Measurements from ENCODE around the gene EME1. TPM values are rescaled to one million over a fixed set of nuclear protein-coding genes. Genes with fewer than 3 reads are reported as not detected.
A peak's percentile ranks its signal among the peaks of the same experiment; 100 is the strongest.

EME1 gene
- polyA plus RNA-seq, 1 of the 3 experiments (the other 2 are of a cell fraction), result 16.9 TPM

- CTCF ChIA-PET, result interaction anchor here (0.9 to 3.7 kb wide), 2 partner anchors 39 to 121 kb away, joined by 3 to 16 read pairs; partner anchors contain the start of genes LRRC59 and RSAD1
- WGBS (ENCODE audit: low lambda C conversion rate), result 95% methylated on average over 12 of the region's 17 CpGs
Measured at GRCh38 chr17:50358177-50358576, 14.9 kb upstream of the EME1 start.

GRCh38 chr17:50359005-50359699, 13.9 kb upstream of the EME1 start:
- H4K20me1 ChIP-seq (ENCODE audit: insufficient read depth), result no peaks in the 10 kb centered on the region
- CTCF ChIA-PET, result interaction anchor here (0.8 to 3.7 kb wide), 4 partner anchors 38 to 120 kb away, joined by 3 to 16 read pairs (median 4); partner anchors contain the start of genes LRRC59 and RSAD1
- no peak overlapping the region for H3K4me2 ChIP-seq
- no peaks in the 10 kb centered on the region for H3K79me2 ChIP-seq (ENCODE audit: insufficient read depth)
- peaks cover under 1 to 18% of the 10 kb centered on the region in 2 experiments; a peak in 2 of 4 replicates for H3K4me1 ChIP-seq (ENCODE audit: control insufficient read depth in 1 of 2, insufficient read depth in 2 of 2, low read depth in 1 of 2, low read length in 1 of 2)
- peaks cover 21% of the 10 kb centered on the region for H3F3A ChIP-seq (replicated peaks; ENCODE audit: insufficient read depth)
- H3K4me3 ChIP-seq (ENCODE audit: low read depth in 2 of 2, low read length in 1 of 2), result no peak overlapping the region
- no peak for TF ChIP-seq USF1 (IDR thresholded peaks at IDR 0.05; ENCODE audit: borderline replicate concordance, low read depth)
- no peak for TF ChIP-seq CTCF (IDR thresholded peaks at IDR 0.05)
- TF ChIP-seq MEF2A (IDR thresholded peaks at IDR 0.05; ENCODE audit: borderline replicate concordance, low read depth), result no peak
- no peak for TF ChIP-seq CHD2 (IDR thresholded peaks at IDR 0.05; ENCODE audit: low read length, partially characterized antibody)
- TF ChIP-seq USF2 (IDR thresholded peaks at IDR 0.05; ENCODE audit: borderline replicate concordance, low read depth, low read length), result no peak
- TF ChIP-seq FOSL2 (IDR thresholded peaks at IDR 0.05; ENCODE audit: borderline replicate concordance, low read depth), result no peak
- TF ChIP-seq JUND (IDR thresholded peaks at IDR 0.05), result no peak
- TF ChIP-seq POLR2AphosphoS5 (IDR thresholded peaks at IDR 0.05; ENCODE audit: low read depth, low read length), result no peak
- no peak for TF ChIP-seq EZH2phosphoT487 (IDR thresholded peaks at IDR 0.05; ENCODE audit: borderline replicate concordance, low read depth)
- H3K36me3 ChIP-seq (replicated peaks in 1 of 2; ENCODE audit: control insufficient read depth in 1 of 2, insufficient read depth in 2 of 2, low read length in 1 of 2), result peaks cover 38 to 64% of the 10 kb centered on the region in 2 experiments
- 98% methylated on average over 5 of the region's 5 CpGs for WGBS (ENCODE audit: low lambda C conversion rate)
- no peaks in the 10 kb centered on the region for H3K27me3 ChIP-seq (ENCODE audit: insufficient read depth)
- no peak for DNase-seq
- H3K27ac ChIP-seq (ENCODE audit: low read depth in 2 of 2, low read length in 1 of 2), result peak overlapping the region in 1 of 2 experiments; percentile 9; a peak in 1 of 4 replicates
- H3K9ac ChIP-seq, result no peak overlapping the region
- no peak overlapping the region for H2AFZ ChIP-seq (ENCODE audit: low read depth)
- no peaks in the 10 kb centered on the region for H3K9me3 ChIP-seq
- H3K9me2 ChIP-seq, result no peaks in the 10 kb centered on the region
- POLR2A ChIA-PET, result interaction anchor here (1.2 to 1.4 kb wide), 2 partner anchors 9 to 13 kb away, joined by 4 to 5 read pairs; partner anchors contain the start of gene XYLT2

More at GRCh38 chr17:50358177-50358576, 14.9 kb upstream of the EME1 start:
- H3K9me3 ChIP-seq, result no peaks in the 10 kb centered on the region
- POLR2A ChIA-PET, result interaction anchor here (1.2 kb wide), 1 partner anchor 12 kb away, joined by 5 read pairs; the partner anchor contains the start of gene XYLT2
- no peak overlapping the region for H2AFZ ChIP-seq (ENCODE audit: low read depth)
- no peaks in the 10 kb centered on the region for H4K20me1 ChIP-seq (ENCODE audit: insufficient read depth)
- H3K9ac ChIP-seq, result no peak overlapping the region
- no peaks in the 10 kb centered on the region for H3K27me3 ChIP-seq (ENCODE audit: insufficient read depth)
- H3K4me2 ChIP-seq, result no peak overlapping the region
- peaks cover 0 to 8% of the 10 kb centered on the region in 2 experiments; a peak in 1 of 4 replicates for H3K4me1 ChIP-seq (ENCODE audit: control insufficient read depth in 1 of 2, insufficient read depth in 2 of 2, low read depth in 1 of 2, low read length in 1 of 2)
- H3K79me2 ChIP-seq (ENCODE audit: insufficient read depth), result no peaks in the 10 kb centered on the region
- no peak overlapping the region for H3K4me3 ChIP-seq (ENCODE audit: low read depth in 2 of 2, low read length in 1 of 2)
- TF ChIP-seq USF2 (IDR thresholded peaks at IDR 0.05; ENCODE audit: borderline replicate concordance, low read depth, low read length) (no peak), GATA2 (CRISPR knock-in tag; IDR thresholded peaks at IDR 0.05) (no peak), IRF3 (IDR thresholded peaks at IDR 0.05; ENCODE audit: low read depth, low read length) (no peak), FOSL2 (IDR thresholded peaks at IDR 0.05; ENCODE audit: borderline replicate concordance, low read depth) (no peak), RXRA (IDR thresholded peaks at IDR 0.05; ENCODE audit: borderline replicate concordance, low read depth) (no peak), MEF2A (IDR thresholded peaks at IDR 0.05; ENCODE audit: borderline replicate concordance, low read depth) (no peak), POLR2AphosphoS5 (IDR thresholded peaks at IDR 0.05; ENCODE audit: low read depth, low read length) (no peak), ELF1 (IDR thresholded peaks at IDR 0.05) (no peak)
- peaks cover 17% of the 10 kb centered on the region for H3F3A ChIP-seq (replicated peaks; ENCODE audit: insufficient read depth)
- H3K9me2 ChIP-seq, result no peaks in the 10 kb centered on the region
- H3K27ac ChIP-seq (ENCODE audit: low read depth in 2 of 2, low read length in 1 of 2), result no peak overlapping the region; a peak in 1 of 4 replicates
- peaks cover 39 to 68% of the 10 kb centered on the region in 2 experiments for H3K36me3 ChIP-seq (replicated peaks in 1 of 2; ENCODE audit: control insufficient read depth in 1 of 2, insufficient read depth in 2 of 2, low read length in 1 of 2)
- no peak for DNase-seq
